Gastroesophageal sphincter (tissue), 4 donors: Measurements from ENCODE around the gene MGAT5B. TPM values are rescaled to one million over a fixed set of nuclear protein-coding genes. Genes with fewer than 3 reads are reported as not detected.

Source experiments
- ATAC-seq: fragments of 150-250 bp; one replicate; pipeline ENCODE4 v1.9.1; 2016; ENCODE audit warnings: mild to moderate bottlenecking, moderate library complexity
- H3K27ac ChIP-seq, 4 donors: fragments of 200-600 bp; sonication (generic) in 3 of 4; 1 replicate in 3 of 4; 2 replicates in 1 of 4; pipeline ENCODE4 v1.5.1; 2016 to 2019
- H3K27me3 ChIP-seq: fragments of 200-600 bp; sonication (generic); one replicate; pipeline ENCODE4 v1.5.1; 2019
- H3K36me3 ChIP-seq, 2 donors: fragments of 200-600 bp; sonication (generic); one replicate each; pipeline ENCODE4 v1.5.1; 2019; ENCODE audit warnings: control low read depth in 1 of 2
- H3K4me1 ChIP-seq, 3 donors: fragments of 200-600 bp; sonication (generic); 1 replicate in 2 of 3; 2 replicates in 1 of 3; pipeline ENCODE4 v1.5.1; 2016 to 2019; ENCODE audit warnings: control low read depth in 2 of 3
- H3K4me3 ChIP-seq, 2 donors: fragments of 200-600 bp; sonication (generic); one replicate each; pipeline ENCODE4 v1.5.1; 2019; ENCODE audit warnings: mild to moderate bottlenecking in 1 of 2, moderate library complexity in 1 of 2
- H3K9me3 ChIP-seq, 3 donors: fragments of 200-600 bp; sonication (generic); one replicate each; pipeline ENCODE4 v1.5.1; 2017 to 2019; ENCODE audit warnings: control low read depth in 2 of 3
- CTCF ChIP-seq, 4 experiments: fragments of 200-600 bp in 2 of 4; fragments of 450-650 bp in 2 of 4; sonication (generic) in 1 of 4; IDR thresholded peaks; one replicate each; pipeline ENCODE4 v1.5.1; 2017 to 2019; ENCODE audit warnings: antibody characterized with exemption in 4 of 4, mild to moderate bottlenecking in 2 of 4, moderate library complexity in 2 of 4
- EP300 ChIP-seq: sonication (generic); formaldehyde crosslinking; IDR thresholded peaks from one replicate; pipeline ENCODE4 v1.6.1; 2017; ENCODE audit warnings: antibody characterized with exemption, mild to moderate bottlenecking
- POLR2A ChIP-seq, 2 donors: fragments of 450-650 bp; IDR thresholded peaks; one replicate each; pipeline ENCODE4 v1.6.1; 2017; ENCODE audit warnings: antibody characterized with exemption in 2 of 2, mild to moderate bottlenecking in 2 of 2, moderate library complexity in 1 of 2
- POLR2AphosphoS5 ChIP-seq: sonication (generic); formaldehyde crosslinking; IDR thresholded peaks from one replicate; pipeline ENCODE4 v1.6.1; 2017; ENCODE audit warnings: antibody characterized with exemption
- WGBS, 2 donors: methylation state at CpG; one replicate each; pipeline ENCODE4 v1.1.5; 2018; ENCODE audit warnings: low coverage in 1 of 2; 5-methylcytosine and 5-hydroxymethylcytosine counted together
- total RNA-seq, 4 donors: library from RNA; depleted of rRNA; stranded (reverse); fragments of >200 nt; gene quantifications; one replicate each; pipeline ENCODE4 v1.1.0, GENCODE V29; 2016

The MGAT5B gene
- total RNA-seq, 4 donors from 2014 or later, result 0.12 to 0.81 (median 0.29) TPM

DNA sequence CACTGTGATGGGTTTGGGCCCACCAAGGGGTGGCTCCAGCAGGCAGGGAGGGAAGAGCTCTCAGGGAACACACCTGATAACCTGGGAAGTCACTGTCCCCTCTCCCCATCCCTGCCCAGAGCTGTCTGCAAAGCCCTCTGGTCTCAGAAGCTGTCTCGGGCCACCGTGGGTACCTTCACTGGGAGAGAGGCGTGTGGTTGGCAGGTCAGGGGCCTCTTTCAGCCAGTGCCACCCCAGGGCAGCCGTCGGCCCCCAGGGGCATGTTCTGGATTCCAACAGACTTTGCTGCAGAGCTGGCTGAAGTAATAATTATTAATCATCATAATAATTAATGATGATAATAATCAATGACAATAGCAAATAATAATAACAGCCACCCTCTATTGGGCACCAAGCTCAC is 21.1 kb downstream of the MGAT5B start:
- WGBS, 2 donors, result 95% methylated on average over 4 of the region's 5 CpGs; no CpG with 5 or more reads in 1 of the 2 donors
- H3K27ac ChIP-seq, result no peak overlapping the region
- no peaks in the 10 kb centered on the region for H3K9me3 ChIP-seq
- H3K27me3 ChIP-seq, result peaks cover 53% of the 10 kb centered on the region
- no peak overlapping the region for H3K4me3 ChIP-seq
- H3K4me1 ChIP-seq, result no peaks in the 10 kb centered on the region
- no peak for TF ChIP-seq POLR2AphosphoS5
- no peak for ATAC-seq
- H3K36me3 ChIP-seq, result no peaks in the 10 kb centered on the region

- H3K4me1 ChIP-seq, result no peaks in the 10 kb centered on the region
- ATAC-seq, result no peak
- no CpG with 5 or more reads among the region's 10 CpGs for WGBS, 2 donors
- H3K9me3 ChIP-seq, result no peaks in the 10 kb centered on the region
- H3K4me3 ChIP-seq, result no peak overlapping the region
- H3K36me3 ChIP-seq, result no peaks in the 10 kb centered on the region
- no peak overlapping the region for H3K27ac ChIP-seq
- H3K27me3 ChIP-seq, result peaks cover 30% of the 10 kb centered on the region
- TF ChIP-seq EP300 (no peak), POLR2AphosphoS5 (no peak), POLR2A (IDR thresholded peaks at IDR 0.05) (no peak), CTCF (IDR thresholded peaks at IDR 0.05) (no peak)
Observed at GRCh38 chr17:76892329-76892728, 24.1 kb downstream of the MGAT5B start.

DNA sequence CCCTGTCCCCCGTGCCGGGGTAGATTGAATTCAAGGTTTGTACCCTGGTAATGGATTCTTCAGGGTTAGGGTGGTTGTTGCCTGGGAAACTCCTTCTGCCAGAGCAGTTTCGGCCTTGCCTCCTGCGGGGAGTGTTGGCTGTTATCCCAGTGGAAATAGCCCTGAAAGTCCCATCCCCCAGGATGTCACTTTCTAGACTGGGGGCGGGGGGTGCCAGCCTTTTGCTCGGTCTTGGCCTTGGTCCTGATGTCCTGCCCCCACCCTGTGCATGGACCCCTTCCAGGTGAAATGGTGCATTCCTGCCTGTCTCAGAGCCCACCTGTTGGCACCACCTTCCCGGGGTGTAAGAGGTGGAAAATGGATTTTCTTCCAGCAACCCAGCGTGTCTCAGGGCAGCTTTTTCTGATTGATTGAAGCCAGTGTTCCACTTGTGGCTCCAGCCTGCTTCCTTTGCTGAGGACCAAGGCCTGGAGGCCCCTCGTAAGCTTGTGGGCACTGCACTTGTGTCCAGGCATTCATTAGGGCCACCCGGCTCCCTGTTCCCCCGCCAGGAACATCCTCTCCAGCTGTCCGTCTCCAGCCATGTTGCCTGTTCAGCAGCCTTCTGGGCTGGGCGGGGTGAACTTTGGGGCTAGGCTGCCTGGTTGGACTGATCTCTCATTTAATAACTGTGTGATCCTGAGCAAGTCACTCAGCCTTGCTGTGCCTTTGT is 25.6 kb downstream of the MGAT5B start:
- Histone ChIP-seq H3K27me3 (peaks cover 19% of the 10 kb centered on the region), H3K9me3 (no peaks in the 10 kb centered on the region), H3K4me3 (no peak overlapping the region), H3K4me1 (no peaks in the 10 kb centered on the region), H3K36me3 (no peaks in the 10 kb centered on the region), H3K27ac (no peak overlapping the region)
- TF ChIP-seq POLR2A (IDR thresholded peaks at IDR 0.05) (no peak), POLR2AphosphoS5 (no peak), EP300 (no peak), CTCF (IDR thresholded peaks at IDR 0.05) (no peak)
- WGBS, 2 donors, result 20 to 40% methylated on average over 2 of the region's 13 CpGs
- ATAC-seq, result no peak

GRCh38 chr17:76894842-76895241 is 26.6 kb downstream of the MGAT5B start:
- TF ChIP-seq POLR2AphosphoS5 (no peak), EP300 (no peak), CTCF (IDR thresholded peaks at IDR 0.05) (no peak), POLR2A (IDR thresholded peaks at IDR 0.05) (no peak)
- WGBS, 2 donors, result 90 to 98% methylated on average over 11 of the region's 11 CpGs
- Histone ChIP-seq H3K36me3 (no peaks in the 10 kb centered on the region), H3K4me3 (no peak overlapping the region), H3K9me3 (no peaks in the 10 kb centered on the region), H3K27me3 (peaks cover 8% of the 10 kb centered on the region), H3K27ac (no peak overlapping the region), H3K4me1 (no peaks in the 10 kb centered on the region)
- no peak for ATAC-seq

DNA sequence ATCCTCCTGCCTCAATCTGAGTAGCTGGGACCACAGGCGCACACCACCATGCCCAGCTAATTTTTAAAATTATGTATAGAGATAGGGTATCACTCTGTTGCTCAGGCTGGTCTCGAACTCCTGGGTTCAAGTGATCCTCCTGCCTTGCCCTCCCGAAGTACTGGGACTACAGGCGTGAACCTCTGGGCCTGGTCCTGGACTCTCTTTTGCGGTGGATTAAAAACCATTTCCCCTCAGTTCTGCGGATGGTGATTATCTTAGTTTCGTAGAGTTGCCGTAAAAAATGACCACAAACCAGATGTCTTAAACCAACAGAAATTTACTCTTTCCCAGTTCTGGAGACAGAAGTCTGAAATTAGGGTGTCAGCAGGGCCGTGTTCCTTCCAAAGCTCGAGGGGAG is 28.8 kb downstream of the MGAT5B start:
- no peaks in the 10 kb centered on the region for H3K4me1 ChIP-seq
- no peak overlapping the region for H3K4me3 ChIP-seq
- H3K27ac ChIP-seq, result no peak overlapping the region
- peaks cover 1% of the 10 kb centered on the region for H3K27me3 ChIP-seq
- TF ChIP-seq EP300 (no peak), POLR2A (IDR thresholded peaks at IDR 0.05) (no peak), CTCF (IDR thresholded peaks at IDR 0.05) (no peak), POLR2AphosphoS5 (no peak)
- no peaks in the 10 kb centered on the region for H3K9me3 ChIP-seq
- no peaks in the 10 kb centered on the region for H3K36me3 ChIP-seq
- no peak for ATAC-seq
- 72 to 93% methylated on average over 5 to 7 of the region's 10 CpGs for WGBS, 2 donors
